Measurements from ENCODE around the gene CRYZL1.
"Not testable (repeated sequence)": the region's sequence is repeated elsewhere in the genome, so short reads cannot be mapped to it uniquely, and the experiment has no call there.

Gene CRYZL1

DNA sequence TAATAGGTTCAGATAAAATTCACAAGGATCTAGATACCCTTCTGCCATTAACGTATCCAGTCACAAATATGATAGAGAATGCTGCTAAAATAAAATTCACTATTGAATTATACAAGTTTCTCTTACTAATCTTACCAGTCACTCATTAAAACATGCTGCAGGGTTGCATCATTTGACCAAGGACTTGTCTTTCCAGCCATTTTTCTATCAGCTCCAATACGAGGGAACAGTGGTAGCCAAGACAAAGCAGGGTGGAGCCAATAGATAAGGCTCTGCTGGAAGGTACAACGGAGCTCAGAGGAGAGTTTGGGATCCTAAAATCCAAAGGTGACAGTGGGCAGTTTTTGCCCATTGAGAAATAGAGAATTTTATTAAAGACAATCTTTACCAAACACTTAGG is 57.1 kb downstream of the CRYZL1 start:
- peaks cover 6% of the 10 kb centered on the region; the same call in 1 of the 2 replicates for H3K4me1 ChIP-seq (ENCODE audit: control insufficient read depth, insufficient read depth, low read length)
- H3K36me3 ChIP-seq (ENCODE audit: control insufficient read depth, insufficient read depth, low read length), result peaks cover 44% of the 10 kb centered on the region
- H3K27ac ChIP-seq (ENCODE audit: low read depth, low read length), result no peak overlapping the region
- no peak overlapping the region for H3K9ac ChIP-seq (ENCODE audit: low read length)
- H3K9me3 ChIP-seq (ENCODE audit: control insufficient read depth, insufficient read depth, low read depth, low read length), result no peaks in the 10 kb centered on the region
- no peak overlapping the region for H3K4me3 ChIP-seq (ENCODE audit: low read depth, low read length)
- no peaks in the 10 kb centered on the region for H3K27me3 ChIP-seq (ENCODE audit: control insufficient read depth, insufficient read depth, low read length)

DNA sequence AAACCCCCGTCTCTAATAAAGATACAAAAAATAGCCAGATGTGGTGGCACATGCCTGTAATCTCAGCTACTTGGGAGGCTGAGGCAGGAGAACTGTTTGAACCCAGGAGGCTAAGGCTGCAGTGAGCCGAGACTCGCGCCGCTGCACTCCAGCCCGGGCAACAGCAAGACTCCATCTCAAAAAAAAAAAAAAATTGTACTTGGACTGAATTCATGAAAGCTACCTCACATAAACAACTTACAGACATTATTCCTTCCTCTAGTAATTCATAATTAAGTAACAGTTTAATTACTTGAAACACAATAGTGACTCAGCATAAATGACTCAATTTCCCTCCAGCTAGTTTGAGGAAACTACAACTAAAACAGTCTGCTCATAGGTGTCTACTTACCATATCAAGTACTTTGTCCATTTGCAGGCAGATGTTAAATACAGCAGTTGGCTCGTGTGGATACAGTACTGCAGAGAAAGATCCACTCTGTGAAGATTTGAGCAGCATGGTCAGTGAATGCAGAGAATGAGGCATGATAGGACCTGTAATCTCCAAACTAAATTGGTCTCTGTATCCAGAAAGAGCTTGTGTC is 62.5 kb downstream of the CRYZL1 start:
- no peak overlapping the region for H3K4me3 ChIP-seq (ENCODE audit: low read depth, low read length)
- H3K9ac ChIP-seq (ENCODE audit: low read length), result no peak overlapping the region
- peaks cover 77% of the 10 kb centered on the region for H3K36me3 ChIP-seq (ENCODE audit: control insufficient read depth, insufficient read depth, low read length)
- no peaks in the 10 kb centered on the region for H3K4me1 ChIP-seq (ENCODE audit: control insufficient read depth, insufficient read depth, low read length)
- H3K9me3 ChIP-seq (ENCODE audit: control insufficient read depth, insufficient read depth, low read depth, low read length), result no peaks in the 10 kb centered on the region
- no peaks in the 10 kb centered on the region for H3K27me3 ChIP-seq (ENCODE audit: control insufficient read depth, insufficient read depth, low read length)
- H3K27ac ChIP-seq (ENCODE audit: low read depth, low read length), result peak overlapping the region; percentile 44; the same call in 1 of the 2 replicates

DNA sequence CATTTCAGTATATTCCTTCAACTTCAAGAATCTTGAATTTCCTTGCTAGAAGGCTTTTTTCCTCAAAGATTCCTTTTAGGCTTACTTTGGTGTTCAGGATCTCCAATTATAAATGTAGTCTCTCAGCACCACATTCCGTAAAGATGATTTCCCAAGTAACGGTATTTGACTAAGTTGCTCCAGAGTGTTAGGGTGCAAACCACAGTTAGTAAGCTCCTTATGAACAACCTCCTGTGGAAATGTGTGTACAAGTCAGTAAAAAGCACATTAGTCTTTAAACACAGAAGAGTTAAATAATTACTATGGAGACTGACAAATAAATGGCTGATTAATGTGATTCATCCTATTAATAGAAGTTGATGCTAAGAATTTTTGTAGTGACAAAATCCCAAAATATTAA is 63.3 kb downstream of the CRYZL1 start:
- Histone ChIP-seq H3K9ac (ENCODE audit: low read length) (no peak overlapping the region), H3K27ac (ENCODE audit: low read depth, low read length) (no peak overlapping the region), H3K27me3 (ENCODE audit: control insufficient read depth, insufficient read depth, low read length) (no peaks in the 10 kb centered on the region), H3K9me3 (ENCODE audit: control insufficient read depth, insufficient read depth, low read depth, low read length) (no peaks in the 10 kb centered on the region), H3K36me3 (ENCODE audit: control insufficient read depth, insufficient read depth, low read length) (peaks cover 82% of the 10 kb centered on the region), H3K4me3 (ENCODE audit: low read depth, low read length) (no peak overlapping the region), H3K4me1 (ENCODE audit: control insufficient read depth, insufficient read depth, low read length) (no peaks in the 10 kb centered on the region)

DNA sequence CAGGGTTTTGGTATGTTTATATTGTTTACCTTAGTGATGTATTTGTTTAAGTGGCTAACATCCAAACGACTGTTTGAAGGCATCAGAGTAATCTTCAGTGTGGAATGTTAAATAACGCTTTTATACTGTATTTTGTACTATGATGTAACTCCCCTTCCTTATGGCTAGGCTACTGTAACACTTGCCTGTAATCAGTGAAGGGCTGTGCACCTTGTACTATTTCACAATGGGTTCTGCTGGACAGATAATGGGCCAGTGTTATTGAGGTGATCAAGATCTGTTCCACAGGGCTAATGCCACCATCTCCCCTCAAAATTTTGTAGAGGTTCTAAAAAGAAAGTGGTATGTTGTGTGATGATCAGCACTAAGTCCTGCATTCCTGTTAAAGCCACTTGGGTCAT is 64.8 kb downstream of the CRYZL1 start:
- not testable (repeated sequence) for H3K9me3 ChIP-seq (ENCODE audit: control insufficient read depth, insufficient read depth, low read depth, low read length); H3K27me3 ChIP-seq (ENCODE audit: control insufficient read depth, insufficient read depth, low read length); H3K4me1 ChIP-seq (ENCODE audit: control insufficient read depth, insufficient read depth, low read length); H3K9ac ChIP-seq (ENCODE audit: low read length); H3K27ac ChIP-seq (ENCODE audit: low read depth, low read length); H3K4me3 ChIP-seq (ENCODE audit: low read depth, low read length)
- H3K36me3 ChIP-seq (ENCODE audit: control insufficient read depth, insufficient read depth, low read length), result peaks cover 84% of the 10 kb centered on the region

DNA sequence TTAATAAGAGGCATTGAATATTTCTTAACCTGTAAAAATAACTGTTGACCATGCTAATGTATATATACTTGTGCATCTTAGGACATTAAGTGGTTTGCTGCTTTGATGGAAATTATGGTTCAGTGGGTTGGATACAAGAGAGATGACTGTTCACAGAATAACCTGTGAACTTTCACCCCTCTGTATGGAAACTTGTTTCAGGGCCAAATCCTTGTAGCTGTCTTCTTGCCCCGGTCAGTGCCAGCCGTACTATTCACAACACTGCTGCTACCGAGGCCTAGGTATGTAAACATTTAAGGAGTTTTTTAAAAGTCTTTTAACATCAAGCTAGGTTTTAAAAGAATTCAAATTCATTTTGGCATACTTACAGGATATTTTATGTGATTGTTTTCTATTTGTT is 69.2 kb downstream of the CRYZL1 start:
- no peak overlapping the region for H3K4me3 ChIP-seq (ENCODE audit: low read depth, low read length)
- H3K4me1 ChIP-seq (ENCODE audit: control insufficient read depth, insufficient read depth, low read length), result no peaks in the 10 kb centered on the region
- no peaks in the 10 kb centered on the region for H3K27me3 ChIP-seq (ENCODE audit: control insufficient read depth, insufficient read depth, low read length)
- no peak overlapping the region for H3K9ac ChIP-seq (ENCODE audit: low read length)
- no peak overlapping the region for H3K27ac ChIP-seq (ENCODE audit: low read depth, low read length)
- peaks cover 98% of the 10 kb centered on the region for H3K36me3 ChIP-seq (ENCODE audit: control insufficient read depth, insufficient read depth, low read length)
- no peaks in the 10 kb centered on the region for H3K9me3 ChIP-seq (ENCODE audit: control insufficient read depth, insufficient read depth, low read depth, low read length)

DNA sequence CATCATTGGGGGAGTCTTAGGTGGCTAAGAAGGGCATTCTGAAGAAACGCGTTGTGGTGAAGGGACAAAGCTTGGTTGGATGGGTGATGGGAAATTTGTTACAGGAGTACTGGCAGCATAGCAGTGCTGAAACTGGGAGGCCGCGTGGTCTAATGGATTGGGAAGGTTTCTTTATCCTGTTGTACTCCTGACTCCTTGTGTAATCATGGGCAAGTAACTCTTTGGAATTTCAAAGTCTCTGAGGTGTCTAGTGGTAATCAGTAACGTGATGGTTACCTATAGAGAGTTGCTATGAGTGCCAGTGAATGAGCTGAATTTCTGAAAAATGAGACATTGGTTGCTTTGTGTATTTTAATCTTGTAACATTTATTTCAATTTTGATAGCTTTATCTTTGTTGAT is 71.5 kb downstream of the CRYZL1 start:
- H3K36me3 ChIP-seq (ENCODE audit: control insufficient read depth, insufficient read depth, low read length), result peaks cover 88% of the 10 kb centered on the region
- no peaks in the 10 kb centered on the region for H3K4me1 ChIP-seq (ENCODE audit: control insufficient read depth, insufficient read depth, low read length)

DNA sequence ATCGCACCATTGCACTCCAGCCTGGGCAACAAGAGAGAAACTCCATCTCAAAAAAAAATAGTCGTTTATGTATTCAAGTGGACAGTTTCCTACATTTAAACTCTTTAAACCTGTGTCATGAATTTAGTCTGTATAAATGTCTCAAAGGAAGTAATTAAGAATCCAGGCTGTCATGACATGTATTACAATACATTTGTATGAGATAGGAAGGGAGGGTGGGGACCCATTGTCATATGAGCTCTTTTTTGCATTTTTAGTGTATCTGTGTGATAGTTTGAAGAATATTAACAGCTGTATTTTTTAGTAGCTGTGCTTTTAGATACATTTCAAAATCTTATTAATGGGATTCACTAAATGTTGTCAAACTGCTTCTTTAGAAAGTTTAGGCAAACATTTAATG is 73.1 kb downstream of the CRYZL1 start:
- Histone ChIP-seq H3K36me3 (ENCODE audit: control insufficient read depth, insufficient read depth, low read length) (peaks cover 83% of the 10 kb centered on the region), H3K9me3 (ENCODE audit: control insufficient read depth, insufficient read depth, low read depth, low read length) (no peaks in the 10 kb centered on the region), H3K27me3 (ENCODE audit: control insufficient read depth, insufficient read depth, low read length) (no peaks in the 10 kb centered on the region), H3K27ac (ENCODE audit: low read depth, low read length) (no peak overlapping the region), H3K4me3 (ENCODE audit: low read depth, low read length) (no peak overlapping the region), H3K4me1 (ENCODE audit: control insufficient read depth, insufficient read depth, low read length) (no peaks in the 10 kb centered on the region), H3K9ac (ENCODE audit: low read length) (no peak overlapping the region)

More for the DNA sequence above, 71.5 kb downstream of the CRYZL1 start:
- no peak overlapping the region for H3K27ac ChIP-seq (ENCODE audit: low read depth, low read length)
- H3K9ac ChIP-seq (ENCODE audit: low read length), result no peak overlapping the region
- no peaks in the 10 kb centered on the region for H3K27me3 ChIP-seq (ENCODE audit: control insufficient read depth, insufficient read depth, low read length)
- H3K9me3 ChIP-seq (ENCODE audit: control insufficient read depth, insufficient read depth, low read depth, low read length), result no peaks in the 10 kb centered on the region
- no peak overlapping the region for H3K4me3 ChIP-seq (ENCODE audit: low read depth, low read length)

DNA sequence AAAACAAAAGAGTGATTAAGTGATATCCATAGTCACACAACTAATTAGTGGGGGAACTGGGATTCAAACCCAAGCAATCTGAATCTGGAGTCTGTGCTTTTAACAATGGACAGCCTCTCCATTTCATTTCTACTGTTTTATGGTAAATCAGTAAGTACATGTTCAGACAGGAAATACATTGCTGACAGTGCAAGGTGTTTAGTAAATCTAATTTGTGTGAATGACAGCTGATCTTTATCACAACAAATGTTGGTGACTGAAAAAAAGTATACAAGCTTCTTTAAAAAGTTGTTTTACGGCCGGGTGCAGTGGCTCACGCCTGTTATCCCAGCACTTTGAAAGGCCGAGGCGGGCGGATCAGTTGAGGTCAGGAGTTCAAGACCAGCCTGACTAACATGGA is 73.6 kb downstream of the CRYZL1 start:
- H3K27me3 ChIP-seq (ENCODE audit: control insufficient read depth, insufficient read depth, low read length), result no peaks in the 10 kb centered on the region
- no peaks in the 10 kb centered on the region for H3K4me1 ChIP-seq (ENCODE audit: control insufficient read depth, insufficient read depth, low read length)
- no peak overlapping the region for H3K9ac ChIP-seq (ENCODE audit: low read length)
- H3K36me3 ChIP-seq (ENCODE audit: control insufficient read depth, insufficient read depth, low read length), result peaks cover 82% of the 10 kb centered on the region
- no peaks in the 10 kb centered on the region for H3K9me3 ChIP-seq (ENCODE audit: control insufficient read depth, insufficient read depth, low read depth, low read length)
- H3K4me3 ChIP-seq (ENCODE audit: low read depth, low read length), result no peak overlapping the region
- no peak overlapping the region for H3K27ac ChIP-seq (ENCODE audit: low read depth, low read length)

DNA sequence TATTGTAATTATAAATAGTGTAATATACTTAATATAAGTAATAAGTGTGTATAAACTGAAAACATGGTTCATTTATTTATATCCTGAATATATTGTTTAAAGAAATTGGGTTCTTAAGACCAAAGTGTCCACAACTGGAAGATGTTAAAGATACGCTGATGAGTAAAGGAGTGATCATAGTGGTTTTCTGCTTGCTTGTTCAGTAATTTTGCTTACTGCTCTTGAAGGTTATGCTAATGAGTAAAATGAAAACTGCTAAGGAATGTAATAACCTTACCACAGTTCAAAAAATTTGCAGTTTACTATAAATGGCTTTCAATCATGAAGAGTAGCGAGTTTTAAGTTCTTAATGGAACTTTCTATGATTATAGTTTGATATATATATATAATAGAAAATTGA is 75.0 kb downstream of the CRYZL1 start:
- no peaks in the 10 kb centered on the region for H3K4me1 ChIP-seq (ENCODE audit: control insufficient read depth, insufficient read depth, low read length)
- no peaks in the 10 kb centered on the region for H3K27me3 ChIP-seq (ENCODE audit: control insufficient read depth, insufficient read depth, low read length)
- no peak overlapping the region for H3K4me3 ChIP-seq (ENCODE audit: low read depth, low read length)
- H3K36me3 ChIP-seq (ENCODE audit: control insufficient read depth, insufficient read depth, low read length), result peaks cover 83% of the 10 kb centered on the region
- no peak overlapping the region for H3K27ac ChIP-seq (ENCODE audit: low read depth, low read length)
- H3K9ac ChIP-seq (ENCODE audit: low read length), result no peak overlapping the region
- H3K9me3 ChIP-seq (ENCODE audit: control insufficient read depth, insufficient read depth, low read depth, low read length), result no peaks in the 10 kb centered on the region

DNA sequence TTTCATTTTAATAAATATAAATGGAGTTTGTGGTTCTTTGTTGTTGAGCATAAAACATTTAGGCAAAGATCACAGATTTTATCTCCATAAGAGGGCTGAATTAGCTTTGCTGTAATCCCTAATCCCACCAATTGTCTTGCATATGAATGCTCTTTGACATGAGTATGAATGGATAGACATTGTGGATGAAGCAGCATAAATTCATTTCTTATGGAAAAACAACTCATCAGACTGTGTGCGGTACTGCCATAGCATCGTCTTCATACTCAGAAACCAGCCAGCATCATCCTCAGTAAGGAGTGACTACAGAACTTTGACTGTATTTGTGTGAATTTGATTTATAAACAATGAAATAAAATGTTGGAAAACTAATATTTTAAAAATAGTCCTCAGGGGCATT is 79.2 kb downstream of the CRYZL1 start:
- peaks cover 82% of the 10 kb centered on the region for H3K36me3 ChIP-seq (ENCODE audit: control insufficient read depth, insufficient read depth, low read length)
- no peaks in the 10 kb centered on the region for H3K9me3 ChIP-seq (ENCODE audit: control insufficient read depth, insufficient read depth, low read depth, low read length)
- H3K4me1 ChIP-seq (ENCODE audit: control insufficient read depth, insufficient read depth, low read length), result no peaks in the 10 kb centered on the region
- no peak overlapping the region for H3K4me3 ChIP-seq (ENCODE audit: low read depth, low read length)
- H3K27me3 ChIP-seq (ENCODE audit: control insufficient read depth, insufficient read depth, low read length), result no peaks in the 10 kb centered on the region
- H3K9ac ChIP-seq (ENCODE audit: low read length), result no peak overlapping the region
- H3K27ac ChIP-seq (ENCODE audit: low read depth, low read length), result no peak overlapping the region

DNA sequence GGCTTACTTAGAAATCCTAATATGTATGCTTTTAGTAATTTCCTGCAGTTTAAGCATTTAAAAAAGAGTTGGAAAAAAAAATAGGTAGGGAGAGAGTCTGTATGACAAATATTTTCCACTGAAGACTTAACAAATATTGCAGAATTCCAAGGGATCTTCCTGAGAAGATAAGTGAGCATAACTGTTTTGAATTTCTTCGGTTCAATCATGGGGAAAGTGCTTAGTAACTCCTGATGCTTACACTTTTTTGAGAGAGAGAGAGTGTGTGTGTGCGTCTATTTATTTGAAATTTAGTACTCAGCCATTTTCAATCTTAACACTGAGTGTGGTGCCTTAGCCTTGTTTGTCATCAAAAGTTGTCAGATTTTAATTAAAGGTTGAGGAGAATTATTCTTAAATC is 80.2 kb downstream of the CRYZL1 start:
- H3K27ac ChIP-seq (ENCODE audit: low read depth, low read length), result no peak overlapping the region
- H3K9me3 ChIP-seq (ENCODE audit: control insufficient read depth, insufficient read depth, low read depth, low read length), result no peaks in the 10 kb centered on the region
- H3K4me1 ChIP-seq (ENCODE audit: control insufficient read depth, insufficient read depth, low read length), result no peaks in the 10 kb centered on the region
- no peak overlapping the region for H3K9ac ChIP-seq (ENCODE audit: low read length)
- no peak overlapping the region for H3K4me3 ChIP-seq (ENCODE audit: low read depth, low read length)
- no peaks in the 10 kb centered on the region for H3K27me3 ChIP-seq (ENCODE audit: control insufficient read depth, insufficient read depth, low read length)
- peaks cover 82% of the 10 kb centered on the region for H3K36me3 ChIP-seq (ENCODE audit: control insufficient read depth, insufficient read depth, low read length)

DNA sequence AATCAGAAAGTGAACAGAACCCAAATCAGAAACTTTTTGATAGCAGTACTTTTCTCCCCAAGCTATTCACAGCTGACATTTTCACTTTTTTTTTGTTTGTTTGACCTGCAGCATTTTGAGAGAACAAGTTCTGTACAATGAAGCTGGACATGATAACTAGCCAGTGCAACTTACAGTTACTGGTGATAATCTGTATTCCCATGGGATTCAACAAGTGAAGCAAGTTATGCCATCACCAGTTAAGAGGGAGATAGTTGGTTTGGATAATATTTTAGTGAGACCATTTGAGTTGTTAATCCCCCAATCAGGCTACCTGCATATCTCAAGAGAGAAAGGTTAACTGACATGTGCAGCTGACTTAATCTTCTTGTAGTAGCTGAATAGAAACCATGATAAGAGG is 80.6 kb downstream of the CRYZL1 start:
- Histone ChIP-seq H3K27ac (ENCODE audit: low read depth, low read length) (no peak overlapping the region), H3K9ac (ENCODE audit: low read length) (no peak overlapping the region), H3K9me3 (ENCODE audit: control insufficient read depth, insufficient read depth, low read depth, low read length) (no peaks in the 10 kb centered on the region), H3K4me3 (ENCODE audit: low read depth, low read length) (no peak overlapping the region), H3K4me1 (ENCODE audit: control insufficient read depth, insufficient read depth, low read length) (no peaks in the 10 kb centered on the region), H3K27me3 (ENCODE audit: control insufficient read depth, insufficient read depth, low read length) (no peaks in the 10 kb centered on the region), H3K36me3 (ENCODE audit: control insufficient read depth, insufficient read depth, low read length) (peaks cover 85% of the 10 kb centered on the region)

Measured in HUES6 (cell line).